Esophagus muscularis mucosa (tissue), 4 donors: ENCODE results near the gene DNAH14.

ENCODE experiments used
- CTCF ChIP-seq, 3 experiments: fragments of 200-600 bp in 2 of 3; fragments of 450-650 bp in 1 of 3; sonication (generic) in 2 of 3; IDR thresholded peaks; one replicate each; pipeline ENCODE4 v1.5.1; 2017 to 2019; ENCODE audit warnings: antibody characterized with exemption in 3 of 3, mild to moderate bottlenecking in 2 of 3, moderate library complexity in 1 of 3
- EP300 ChIP-seq: sonication (generic); formaldehyde crosslinking; IDR thresholded peaks from one replicate; pipeline ENCODE4 v1.6.1; 2017; ENCODE audit warnings: antibody characterized with exemption
- POLR2A ChIP-seq: fragments of 450-650 bp; IDR thresholded peaks from one replicate; pipeline ENCODE4 v1.6.1; 2017; ENCODE audit warnings: antibody characterized with exemption, moderate library complexity, mild to moderate bottlenecking, low read depth

DNA sequence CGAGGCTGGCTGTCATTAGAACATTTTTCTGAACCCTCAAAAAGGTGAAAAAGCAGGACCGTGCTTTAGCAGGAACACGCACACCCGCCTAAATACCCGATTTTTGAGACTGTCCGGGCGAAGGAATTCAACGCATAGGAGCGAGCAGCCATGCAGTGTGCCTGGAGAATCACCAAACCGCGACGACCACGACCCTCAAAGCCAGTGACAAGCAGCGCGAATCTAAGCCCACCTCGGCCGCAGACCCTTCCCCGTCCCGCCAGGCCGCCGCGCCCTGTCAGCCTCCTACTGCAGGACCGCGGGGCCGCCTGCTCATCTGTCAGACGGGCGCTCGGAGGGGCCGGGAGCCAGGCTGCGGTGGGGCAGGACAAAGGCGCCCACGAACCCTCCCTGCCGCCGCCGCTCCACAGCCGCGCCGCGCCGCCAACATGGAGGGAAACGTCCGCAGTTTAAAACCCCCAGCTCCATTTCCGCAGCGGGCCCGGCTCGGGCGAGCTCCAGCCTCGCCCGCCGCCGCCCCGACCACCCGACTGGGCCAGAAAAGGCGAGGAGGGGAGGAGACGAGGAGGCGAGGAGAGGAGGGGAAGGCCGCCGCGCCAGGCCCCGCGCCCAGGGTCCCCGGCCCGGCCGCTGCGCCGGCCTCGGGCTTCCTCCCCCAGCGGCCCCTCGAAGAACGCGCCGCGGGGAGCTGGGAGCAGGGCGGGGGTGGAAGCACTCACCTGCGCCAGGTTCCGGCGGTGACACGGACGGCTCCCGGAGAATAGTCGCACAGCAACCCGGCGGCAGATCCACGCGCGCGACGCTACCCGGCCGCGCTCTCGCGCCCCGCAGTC lies 498.0 kb downstream of the DNAH14 start, which contains the start of gene LBR:
- TF ChIP-seq POLR2A, result peak; percentile 77
- TF ChIP-seq CTCF (IDR thresholded peaks at IDR 0.05), result no peak
- no peak for TF ChIP-seq EP300
